ENCODE results near the gene MTHFD1L. TPM values are rescaled to one million over a fixed set of nuclear protein-coding genes. Genes with fewer than 3 reads are reported as not detected.
"Not testable (repeated sequence)": the region's sequence is repeated elsewhere in the genome, so short reads cannot be mapped to it uniquely, and the experiment has no call there.

Gene MTHFD1L
- total RNA-seq, 3 donors from 2014 or later, result 3.5 to 15.1 (median 11.0) TPM

DNA sequence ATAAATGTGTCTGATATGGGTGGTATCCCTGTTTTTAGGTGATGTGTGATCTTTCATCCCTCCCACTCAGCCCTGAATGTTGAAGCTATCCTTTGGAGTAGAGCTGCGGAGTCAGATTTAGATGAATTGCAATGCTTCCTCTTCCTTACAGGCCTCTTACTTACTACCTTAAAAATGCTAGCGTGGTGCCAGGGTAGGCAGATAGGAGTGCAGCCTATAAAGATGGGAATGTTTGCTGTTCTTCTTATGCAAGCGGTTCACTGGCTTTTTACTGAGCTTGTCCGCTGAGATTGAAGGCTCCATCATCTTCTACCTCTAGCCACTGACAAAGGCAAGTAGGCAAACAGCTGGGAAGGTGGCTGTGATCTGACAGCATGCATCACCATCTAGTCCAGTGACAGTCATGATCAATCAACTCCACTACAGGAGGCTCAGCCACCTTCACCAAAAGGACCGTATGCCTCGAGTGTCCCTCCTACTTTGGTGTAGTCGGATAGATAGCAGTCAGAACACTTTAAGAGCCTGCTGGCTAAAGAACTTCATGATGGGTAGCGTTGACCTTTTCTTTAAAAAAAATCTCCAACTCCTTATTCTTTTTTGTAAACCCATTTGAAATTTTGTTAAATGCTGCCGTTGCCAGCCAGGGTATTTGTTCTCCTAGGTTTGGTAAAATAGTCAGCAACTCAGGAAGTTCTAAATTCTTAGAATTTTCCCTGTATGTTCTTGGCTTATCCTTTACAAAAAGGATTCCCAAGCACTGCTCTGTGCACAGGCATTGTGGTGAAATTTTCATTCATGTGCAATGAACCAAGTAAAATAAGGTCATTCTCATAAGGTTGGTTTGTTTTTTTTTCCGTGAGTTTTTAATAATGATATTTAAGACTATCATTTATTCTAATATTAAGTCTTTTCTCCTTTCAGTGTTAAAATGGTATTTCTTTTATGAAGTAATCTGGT is 169.6 kb downstream of the MTHFD1L start:
- Histone ChIP-seq H3K4me3 (no peak overlapping the region), H3K27ac (no peak overlapping the region), H3K9me3 (no peaks in the 10 kb centered on the region), H3K27me3 (no peaks in the 10 kb centered on the region), H3K4me1 (no peaks in the 10 kb centered on the region), H3K36me3 (no peaks in the 10 kb centered on the region)
- TF ChIP-seq POLR2A (IDR thresholded peaks at IDR 0.05) (no peak), POLR2AphosphoS5 (IDR thresholded peaks at IDR 0.05) (no peak)
- TF ChIP-seq, protein P1, sequence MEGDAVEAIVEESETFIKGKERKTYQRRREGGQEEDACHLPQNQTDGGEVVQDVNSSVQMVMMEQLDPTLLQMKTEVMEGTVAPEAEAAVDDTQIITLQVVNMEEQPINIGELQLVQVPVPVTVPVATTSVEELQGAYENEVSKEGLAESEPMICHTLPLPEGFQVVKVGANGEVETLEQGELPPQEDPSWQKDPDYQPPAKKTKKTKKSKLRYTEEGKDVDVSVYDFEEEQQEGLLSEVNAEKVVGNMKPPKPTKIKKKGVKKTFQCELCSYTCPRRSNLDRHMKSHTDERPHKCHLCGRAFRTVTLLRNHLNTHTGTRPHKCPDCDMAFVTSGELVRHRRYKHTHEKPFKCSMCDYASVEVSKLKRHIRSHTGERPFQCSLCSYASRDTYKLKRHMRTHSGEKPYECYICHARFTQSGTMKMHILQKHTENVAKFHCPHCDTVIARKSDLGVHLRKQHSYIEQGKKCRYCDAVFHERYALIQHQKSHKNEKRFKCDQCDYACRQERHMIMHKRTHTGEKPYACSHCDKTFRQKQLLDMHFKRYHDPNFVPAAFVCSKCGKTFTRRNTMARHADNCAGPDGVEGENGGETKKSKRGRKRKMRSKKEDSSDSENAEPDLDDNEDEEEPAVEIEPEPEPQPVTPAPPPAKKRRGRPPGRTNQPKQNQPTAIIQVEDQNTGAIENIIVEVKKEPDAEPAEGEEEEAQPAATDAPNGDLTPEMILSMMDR (IDR thresholded peaks at IDR 0.05), result no peak
- no peak for DNase-seq (ENCODE audit: low spot score in 2 of 2)
- intact Hi-C loops (cut with DNase I; ENCODE audit: low total_unique reads), result no loop called here

- H3K27me3 ChIP-seq; intact Hi-C loops (cut with DNase I; ENCODE audit: low total_unique reads); H3K36me3 ChIP-seq; H3K4me1 ChIP-seq; H3K9me3 ChIP-seq; H3K4me3 ChIP-seq; DNase-seq (ENCODE audit: low spot score in 2 of 2): not testable (repeated sequence)
- peak in 1 of 3 donors; percentile 66 for TF ChIP-seq POLR2AphosphoS5 (IDR thresholded peaks at IDR 0.05)
- peak overlapping the region; percentile 29 to 45 for H3K27ac ChIP-seq
Observed at GRCh38 chr6:151036211-151036721, 170.8 kb downstream of the MTHFD1L start.

- no peaks in the 10 kb centered on the region for H3K36me3 ChIP-seq
- DNase-seq (ENCODE audit: low spot score in 2 of 2), result no peak
- no peak overlapping the region for H3K4me3 ChIP-seq
- intact Hi-C loops (cut with DNase I; ENCODE audit: low total_unique reads), result no loop called here
- H3K27ac ChIP-seq, result peak overlapping the region; percentile 29 to 45
- no peaks in the 10 kb centered on the region for H3K9me3 ChIP-seq
- H3K4me1 ChIP-seq, result no peaks in the 10 kb centered on the region
- H3K27me3 ChIP-seq, result no peaks in the 10 kb centered on the region
- TF ChIP-seq, protein P1 (IDR thresholded peaks at IDR 0.05), result no peak
- TF ChIP-seq POLR2AphosphoS5 (IDR thresholded peaks at IDR 0.05), result no peak
- TF ChIP-seq POLR2A (IDR thresholded peaks at IDR 0.05), result no peak
Observed at GRCh38 chr6:151036869-151037680, 171.6 kb downstream of the MTHFD1L start.

DNA sequence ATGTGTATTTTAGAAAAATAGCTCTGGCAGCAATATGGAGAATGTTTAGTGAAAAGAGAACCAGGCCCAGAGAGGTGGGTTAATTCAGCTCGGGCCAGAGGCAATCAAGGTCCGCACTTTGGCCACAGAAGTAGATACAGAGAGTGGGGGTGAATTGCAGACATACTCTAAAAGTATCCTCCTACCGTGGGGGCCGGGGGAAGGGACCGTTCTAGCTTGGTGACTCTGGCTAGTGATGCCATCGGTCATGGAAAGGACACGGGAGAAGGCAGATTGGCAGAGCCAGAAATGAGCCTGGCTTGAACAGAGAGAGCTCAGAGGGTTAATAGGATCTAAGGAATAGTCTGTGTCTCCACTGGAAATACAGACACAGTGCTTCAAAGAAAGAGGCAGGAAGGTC is 173.1 kb downstream of the MTHFD1L start:
- Histone ChIP-seq H3K36me3 (no peaks in the 10 kb centered on the region), H3K27me3 (no peaks in the 10 kb centered on the region), H3K27ac (no peak overlapping the region), H3K9me3 (no peaks in the 10 kb centered on the region), H3K4me1 (no peaks in the 10 kb centered on the region), H3K4me3 (no peak overlapping the region)
- intact Hi-C loops (cut with DNase I; ENCODE audit: low total_unique reads), result no loop called here
- no peak for DNase-seq (ENCODE audit: low spot score in 2 of 2)
- no peak for TF ChIP-seq POLR2AphosphoS5 (IDR thresholded peaks at IDR 0.05)
- no peak for TF ChIP-seq POLR2A (IDR thresholded peaks at IDR 0.05)
- TF ChIP-seq, protein P1 (IDR thresholded peaks at IDR 0.05), result no peak

- H3K9me3 ChIP-seq; H3K27me3 ChIP-seq; H3K36me3 ChIP-seq; intact Hi-C loops (cut with DNase I; ENCODE audit: low total_unique reads); H3K4me1 ChIP-seq; H3K4me3 ChIP-seq: not testable (repeated sequence)
- H3K27ac ChIP-seq, result peak overlapping the region; percentile 40 to 44
- peak in 1 of 2 donors; percentile 45 for DNase-seq (ENCODE audit: low spot score in 2 of 2)
- TF ChIP-seq, protein P1 (IDR thresholded peaks at IDR 0.05), result peak in 1 of 3 donors; percentile 18
- TF ChIP-seq POLR2AphosphoS5 (IDR thresholded peaks at IDR 0.05), result peak; percentile 33 to 86 (median 82)
Observed at GRCh38 chr6:151040888-151041521, 175.5 kb downstream of the MTHFD1L start.
